Activated effector memory CD4-positive, alpha-beta T cell treated with Interleukin-2 at 50 U/mL for 16 hours (primary cell): ENCODE data around the gene CHAF1A.
A peak's percentile ranks its signal among the peaks of the same experiment; 100 is the strongest.

Experiments
- DNase-seq: peaks from one replicate; pipeline ENCODE4 v3.0.0-alpha.2; 2020

CHAF1A gene

GRCh38 chr19:4402171-4403004 lies at the start of gene CHAF1A:
TSS of gene CHAF1A (plus strand) at chr19:4402640. CDS start at chr19:4402763, 123 bp downstream.
- peak; percentile 97 for DNase-seq

GRCh38 chr19:4352701-4353121 lies 49.7 kb upstream of the CHAF1A start:
- DNase-seq = peak; percentile 44

- DNase-seq = no peak
Measured at GRCh38 chr19:4354282-4354681, 48.2 kb upstream of the CHAF1A start.

- no peak for DNase-seq
Measured at GRCh38 chr19:4354897-4355296, 47.5 kb upstream of the CHAF1A start.

GRCh38 chr19:4357095-4357797 lies 45.2 kb upstream of the CHAF1A start:
- no peak for DNase-seq

GRCh38 chr19:4357921-4358326 lies 44.5 kb upstream of the CHAF1A start:
- no peak for DNase-seq

GRCh38 chr19:4358709-4359626 lies 43.5 kb upstream of the CHAF1A start:
- no peak for DNase-seq

- no peak for DNase-seq
Measured at GRCh38 chr19:4359627-4360000, 42.8 kb upstream of the CHAF1A start.

GRCh38 chr19:4360081-4360569 lies 42.3 kb upstream of the CHAF1A start:
- DNase-seq = no peak

GRCh38 chr19:4360641-4361151 lies 41.7 kb upstream of the CHAF1A start:
- DNase-seq = no peak

- no peak for DNase-seq
Measured at GRCh38 chr19:4361152-4362046, 41.0 kb upstream of the CHAF1A start.

GRCh38 chr19:4362101-4362828 lies 40.2 kb upstream of the CHAF1A start:
- DNase-seq = no peak

- no peak for DNase-seq
Measured at GRCh38 chr19:4362831-4363545, 39.5 kb upstream of the CHAF1A start.

GRCh38 chr19:4363571-4364304 lies 38.7 kb upstream of the CHAF1A start:
- DNase-seq = no peak

- no peak for DNase-seq
Measured at GRCh38 chr19:4365341-4365740, 37.1 kb upstream of the CHAF1A start.

- DNase-seq = no peak
Measured at GRCh38 chr19:4365791-4366665, 36.4 kb upstream of the CHAF1A start.

GRCh38 chr19:4366666-4367335 lies 35.6 kb upstream of the CHAF1A start:
- DNase-seq = no peak

- no peak for DNase-seq
Measured at GRCh38 chr19:4367336-4367723, 35.1 kb upstream of the CHAF1A start.
